HG02571 (cell line): ENCODE data around the gene AFP.
"Not testable (repeated sequence)": the region's sequence is repeated elsewhere in the genome, so short reads cannot be mapped to it uniquely, and the experiment has no call there.

ENCODE experiments used
- ATAC-seq: cut with Tn5 transposase; IDR thresholded peaks from one replicate; pipeline ENCODE4 v1.9.1; 2021; ENCODE audit warnings: mild to moderate bottlenecking, moderate library complexity; ENCODE audit not compliant: unreplicated experiment

Gene AFP

GRCh38 chr4:73435984-73436383, at the start of gene AFP:
TSS of gene AFP (plus strand) at chr4:73436221. CDS start at chr4:73436263, 42 bp downstream.
- no peak for ATAC-seq

GRCh38 chr4:73387552-73387951, 48.5 kb upstream of the AFP start:
- no peak for ATAC-seq

GRCh38 chr4:73388887-73389286, 47.1 kb upstream of the AFP start:
- ATAC-seq = no peak

- not testable (repeated sequence) for ATAC-seq
Observed at GRCh38 chr4:73389663-73390062, 46.4 kb upstream of the AFP start.

- no peak for ATAC-seq
Observed at GRCh38 chr4:73391774-73392173, 44.2 kb upstream of the AFP start.

- no peak for ATAC-seq
Observed at GRCh38 chr4:73392936-73393335, 43.1 kb upstream of the AFP start.

- no peak for ATAC-seq
Observed at GRCh38 chr4:73396304-73396703, 39.7 kb upstream of the AFP start.

- no peak for ATAC-seq
Observed at GRCh38 chr4:73396993-73397972, 38.7 kb upstream of the AFP start.

- ATAC-seq = no peak
Observed at GRCh38 chr4:73401412-73401811, 34.6 kb upstream of the AFP start.

GRCh38 chr4:73404042-73404441, 32.0 kb upstream of the AFP start, which contains the start of gene ALB:
TSS of gene ALB (plus strand) at chr4:73404287. CDS start at chr4:73404328, 41 bp downstream.
- ATAC-seq = no peak

- ATAC-seq = no peak
Observed at GRCh38 chr4:73404457-73404856, 31.6 kb upstream of the AFP start.

GRCh38 chr4:73405138-73405537, 30.9 kb upstream of the AFP start:
- ATAC-seq = no peak

- ATAC-seq = no peak
Observed at GRCh38 chr4:73406548-73406875, 29.5 kb upstream of the AFP start.

- no peak for ATAC-seq
Observed at GRCh38 chr4:73407227-73407673, 28.8 kb upstream of the AFP start.

GRCh38 chr4:73408181-73408867, 27.7 kb upstream of the AFP start:
- ATAC-seq = no peak

GRCh38 chr4:73409012-73409862, 26.8 kb upstream of the AFP start:
- ATAC-seq = no peak

GRCh38 chr4:73409978-73410548, 26.0 kb upstream of the AFP start:
- ATAC-seq = no peak

GRCh38 chr4:73410916-73411730, 24.9 kb upstream of the AFP start:
- no peak for ATAC-seq

- no peak for ATAC-seq
Observed at GRCh38 chr4:73411731-73412414, 24.1 kb upstream of the AFP start.
